HCT116 (cell line): Measurements from ENCODE around the gene LAYN.

Source experiments
- CBX3 ChIP-seq: IDR thresholded peaks from 2 replicates; pipeline ENCODE4 v1.6.1; 2012; ENCODE audit warnings: low read depth
- CEBPB ChIP-seq: IDR thresholded peaks from 2 replicates; pipeline ENCODE4 v1.6.1; 2012; ENCODE audit warnings: low read depth
- CTCF ChIP-seq, 3 experiments: fragments of 200-600 bp in 1 of 3; sonication (generic) in 1 of 3; IDR thresholded peaks in 2 of 3; conservative IDR thresholded peaks in 1 of 3; 2 replicates each; pipeline ENCODE4 v1.5.1; 2012 to 2017; ENCODE audit warnings: low read depth in 2 of 3, low read length in 2 of 3, antibody characterized with exemption in 1 of 3, borderline replicate concordance in 1 of 3, control low read depth in 1 of 3, mild to moderate bottlenecking in 1 of 3, mixed read lengths in 1 of 3, mixed run types in 1 of 3, moderate library complexity in 1 of 3; ENCODE audit not compliant: insufficient read depth in 1 of 3
- EZH2phosphoT487 ChIP-seq: fragments of 200-600 bp; IDR thresholded peaks from 2 replicates; pipeline ENCODE4 v1.6.1; 2018; ENCODE audit warnings: antibody characterized with exemption, borderline replicate concordance
- MAX ChIP-seq: IDR thresholded peaks from 2 replicates; pipeline ENCODE4 v1.6.1; 2012
- POLR2A ChIP-seq: IDR thresholded peaks from 2 replicates; pipeline ENCODE4 v1.7.0; 2011; ENCODE audit warnings: borderline replicate concordance; ENCODE audit not compliant: insufficient read depth, insufficient read length; ENCODE audit errors: extremely low read depth
- SIN3A ChIP-seq: IDR thresholded peaks from 2 replicates; pipeline ENCODE4 v1.6.1; 2012; ENCODE audit warnings: low read depth
- SP1 ChIP-seq: IDR thresholded peaks from 2 replicates; pipeline ENCODE4 v1.6.1; 2012; ENCODE audit warnings: low read depth
- TCF7L2 ChIP-seq: IDR thresholded peaks from 2 replicates; pipeline ENCODE4 v1.7.0; 2011; ENCODE audit warnings: borderline replicate concordance, inconsistent platforms; ENCODE audit not compliant: insufficient read depth, insufficient read length; ENCODE audit errors: extremely low read depth
- YY1 ChIP-seq: IDR thresholded peaks from 2 replicates; pipeline ENCODE4 v1.6.1; 2011; ENCODE audit warnings: low read length, low read depth, moderate library complexity, mild to moderate bottlenecking; ENCODE audit not compliant: insufficient replicate concordance; ENCODE audit errors: extremely low read depth
- ZNF274 ChIP-seq: fragments of 200-500 bp; sonication (Bioruptor generic); IDR thresholded peaks from 2 replicates; pipeline ENCODE4 v1.6.1; 2014; ENCODE audit warnings: mild to moderate bottlenecking, low read depth, low read length, inconsistent platforms

GRCh38 chr11:111531687-111532364 is 8.7 kb upstream of the LAYN start:
- TF ChIP-seq YY1, result no peak
- no peak for TF ChIP-seq CTCF (IDR thresholded peaks at IDR 0.05 in 2 of 3, conservative IDR thresholded peaks at IDR 0.05 in 1 of 3; ENCODE audit: borderline replicate concordance in 1 of 3, insufficient read depth in 1 of 3, low read depth in 2 of 3, low read length in 2 of 3)
- no peak for TF ChIP-seq POLR2A
- TF ChIP-seq MAX, result no peak
- no peak for TF ChIP-seq ZNF274
- no peak for TF ChIP-seq CBX3
- no peak for TF ChIP-seq EZH2phosphoT487
- no peak for TF ChIP-seq SP1
- no peak for TF ChIP-seq CEBPB
- no peak for TF ChIP-seq SIN3A
- no peak for TF ChIP-seq TCF7L2
